Measurements from ENCODE around the gene CX3CR1.

DNA sequence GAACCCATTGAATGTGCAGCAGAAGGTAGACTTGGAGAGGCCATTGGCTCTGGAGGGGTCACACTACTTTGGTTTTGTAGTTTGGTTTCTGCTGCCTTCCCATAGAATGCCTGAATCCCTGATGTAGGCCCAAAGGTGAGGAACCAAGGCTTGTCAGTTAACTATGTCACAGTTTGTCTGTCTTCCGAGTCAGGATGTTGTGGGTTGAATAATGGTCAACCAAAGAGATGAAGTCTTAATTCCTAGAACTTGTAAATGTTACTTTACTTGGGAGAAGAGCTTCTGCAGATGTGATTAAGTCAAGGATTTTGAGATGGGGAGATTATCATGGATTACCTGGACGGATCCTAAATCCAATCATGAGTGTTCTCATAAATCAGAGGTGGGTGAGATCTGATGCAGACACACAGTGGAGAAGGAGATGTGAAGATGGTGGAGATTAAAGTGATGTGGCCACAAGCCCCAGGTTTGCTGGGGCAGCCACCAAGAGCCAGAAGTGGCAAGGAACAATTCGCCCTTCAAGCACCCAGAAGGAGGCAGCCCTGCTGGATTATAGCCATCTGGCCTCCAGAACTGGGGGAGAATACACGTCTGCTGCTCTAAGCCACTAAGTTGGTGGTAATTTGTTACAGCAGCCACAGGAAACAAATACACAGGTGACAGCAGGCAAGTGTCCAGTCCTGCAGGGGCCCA lies 47.4 kb upstream of the CX3CR1 start:
- TF ChIP-seq, protein P1, sequence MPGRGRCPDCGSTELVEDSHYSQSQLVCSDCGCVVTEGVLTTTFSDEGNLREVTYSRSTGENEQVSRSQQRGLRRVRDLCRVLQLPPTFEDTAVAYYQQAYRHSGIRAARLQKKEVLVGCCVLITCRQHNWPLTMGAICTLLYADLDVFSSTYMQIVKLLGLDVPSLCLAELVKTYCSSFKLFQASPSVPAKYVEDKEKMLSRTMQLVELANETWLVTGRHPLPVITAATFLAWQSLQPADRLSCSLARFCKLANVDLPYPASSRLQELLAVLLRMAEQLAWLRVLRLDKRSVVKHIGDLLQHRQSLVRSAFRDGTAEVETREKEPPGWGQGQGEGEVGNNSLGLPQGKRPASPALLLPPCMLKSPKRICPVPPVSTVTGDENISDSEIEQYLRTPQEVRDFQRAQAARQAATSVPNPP (IDR thresholded peaks at IDR 0.05; ENCODE audit: borderline replicate concordance, insufficient read depth, insufficient read length): no peak
- TF ChIP-seq PHF20 (IDR thresholded peaks at IDR 0.05; ENCODE audit: partially characterized antibody) (no peak), GABPA (tag; conservative IDR thresholded peaks at IDR 0.05; ENCODE audit: low read depth) (no peak), HNRNPL (IDR thresholded peaks at IDR 0.05; ENCODE audit: low read depth, low read length) (no peak)
